Stimulated activated CD4-positive, alpha-beta T cell treated with anti-CD3 and anti-CD28 coated beads, Interleukin-2, amount 100 ng/mL, for 24 hours (primary cell): ENCODE results near the gene LZTS2.

Source experiments
- DNase-seq, 2 donors: peaks; one replicate each; pipeline ENCODE4 v3.0.0-alpha.2; 2020

The LZTS2 gene

GRCh38 chr10:101056365-101057151 is 57.0 kb downstream of the LZTS2 start:
- no peak for DNase-seq
